ENCODE data around the gene MCM10. TPM values are rescaled to one million over a fixed set of nuclear protein-coding genes. Genes with fewer than 3 reads are reported as not detected.

MCM10 gene
- total and polyA plus RNA-seq, 2 experiments from 2014 or later, result 38.2 to 43.0 TPM

- TF ChIP-seq ZNF462 (CRISPR knock-in tag; IDR thresholded peaks at IDR 0.05) (no peak), REST (IDR thresholded peaks at IDR 0.05; ENCODE audit: unreplicated experiment) (no peak), POLR2AphosphoS5 (IDR thresholded peaks at IDR 0.05; ENCODE audit: low read depth) (no peak)
These were observed 61.2 kb downstream of the MCM10 start (continued) for GRCh38 chr10:13222566-13222965.

- H3K27me3 ChIP-seq (ENCODE audit: insufficient read depth), result no peaks in the 10 kb centered on the region
- Mint-ChIP-seq H3K27ac (no peak overlapping the region), H3K36me3 (ENCODE audit: low read depth) (peaks cover 3% of the 10 kb centered on the region; the same call in 2 of the 3 replicates), H3K4me1 (peaks cover 12% of the 10 kb centered on the region), H3K9me3 (no peaks in the 10 kb centered on the region; the same call in 2 of the 3 replicates), H3K4me3 (no peak overlapping the region), H3K27me3 (ENCODE audit: insufficient read depth, low read depth, poor library complexity) (peaks cover 4% of the 10 kb centered on the region)
- H3K36me3 ChIP-seq (ENCODE audit: insufficient read depth), result no peaks in the 10 kb centered on the region
- H3K4me2 ChIP-seq, result no peak overlapping the region
- no peaks in the 10 kb centered on the region for H3K79me2 ChIP-seq (replicated peaks; ENCODE audit: insufficient read depth)
- H3K9me2 ChIP-seq (ENCODE audit: insufficient read depth), result no peaks in the 10 kb centered on the region
- H3K4me1 ChIP-seq (ENCODE audit: insufficient read depth), result peaks cover 8% of the 10 kb centered on the region; the same call in 1 of the 2 replicates
- H3F3A ChIP-seq (replicated peaks; ENCODE audit: low read depth), result no peaks in the 10 kb centered on the region
- ATAC-seq (no peak), DNase-seq (ENCODE audit: low spot score) (no peak)
- no peaks in the 10 kb centered on the region for H4K20me1 ChIP-seq (replicated peaks; ENCODE audit: insufficient read depth)
- H3K4me3 ChIP-seq, result no peak overlapping the region
- no peak overlapping the region for H2AFZ ChIP-seq
- H3K27ac ChIP-seq (ENCODE audit: low read depth), result no peak overlapping the region
- TF ChIP-seq CREB1 (CRISPR knock-in tag; IDR thresholded peaks at IDR 0.05; ENCODE audit: low read depth) (no peak), ZNF331 (CRISPR knock-in tag; IDR thresholded peaks at IDR 0.05; ENCODE audit: low read depth) (no peak), NANOG (IDR thresholded peaks at IDR 0.05; ENCODE audit: borderline replicate concordance) (no peak), REST (IDR thresholded peaks at IDR 0.05; ENCODE audit: unreplicated experiment) (no peak), CTCF (conservative IDR thresholded peaks at IDR 0.05; ENCODE audit: low read depth in 2 of 2) (no peak), ETS1 (IDR thresholded peaks at IDR 0.05) (no peak), STAT1 (IDR thresholded peaks at IDR 0.05; ENCODE audit: unreplicated experiment) (no peak)
These were observed 61.9 kb downstream of the MCM10 start for GRCh38 chr10:13223241-13223640.

All from GM23338 (cell line).